Measurements from ENCODE around the gene GAB4. TPM values are rescaled to one million over a fixed set of nuclear protein-coding genes. Genes with fewer than 3 reads are reported as not detected.

GAB4 gene
- total RNA-seq (2021; fragmentation: NEBNext Ultra II Directional; extraction: Animal tissue kit (Norgen Biotek cat#: 25700)): not detected
- long read RNA-seq: 0 reads

GRCh38 chr22:17007852-17008731 is at the start of gene GAB4:
GAB4 (minus strand) TSS chr22:17008222; CDS start chr22:17008114, 108 bp downstream.
- DNase-seq: no peak
- Mint-ChIP-seq H3K4me3 (no peak within 1 kb of the TSS), H3K9me3 (peaks cover 45% of the 10 kb centered on the region), H3K4me1 (ENCODE audit: low read depth) (no peaks in the 10 kb centered on the region), H3K27me3 (ENCODE audit: insufficient read depth) (peaks cover 2% of the 10 kb centered on the region; the same call in 1 of the 2 replicates), H3K36me3 (ENCODE audit: low read depth) (no peaks in the 10 kb centered on the region), H3K27ac (no peak within 1 kb of the TSS)
- TF ChIP-seq, protein P1, sequence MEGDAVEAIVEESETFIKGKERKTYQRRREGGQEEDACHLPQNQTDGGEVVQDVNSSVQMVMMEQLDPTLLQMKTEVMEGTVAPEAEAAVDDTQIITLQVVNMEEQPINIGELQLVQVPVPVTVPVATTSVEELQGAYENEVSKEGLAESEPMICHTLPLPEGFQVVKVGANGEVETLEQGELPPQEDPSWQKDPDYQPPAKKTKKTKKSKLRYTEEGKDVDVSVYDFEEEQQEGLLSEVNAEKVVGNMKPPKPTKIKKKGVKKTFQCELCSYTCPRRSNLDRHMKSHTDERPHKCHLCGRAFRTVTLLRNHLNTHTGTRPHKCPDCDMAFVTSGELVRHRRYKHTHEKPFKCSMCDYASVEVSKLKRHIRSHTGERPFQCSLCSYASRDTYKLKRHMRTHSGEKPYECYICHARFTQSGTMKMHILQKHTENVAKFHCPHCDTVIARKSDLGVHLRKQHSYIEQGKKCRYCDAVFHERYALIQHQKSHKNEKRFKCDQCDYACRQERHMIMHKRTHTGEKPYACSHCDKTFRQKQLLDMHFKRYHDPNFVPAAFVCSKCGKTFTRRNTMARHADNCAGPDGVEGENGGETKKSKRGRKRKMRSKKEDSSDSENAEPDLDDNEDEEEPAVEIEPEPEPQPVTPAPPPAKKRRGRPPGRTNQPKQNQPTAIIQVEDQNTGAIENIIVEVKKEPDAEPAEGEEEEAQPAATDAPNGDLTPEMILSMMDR (IDR thresholded peaks at IDR 0.05): no peak

DNA sequence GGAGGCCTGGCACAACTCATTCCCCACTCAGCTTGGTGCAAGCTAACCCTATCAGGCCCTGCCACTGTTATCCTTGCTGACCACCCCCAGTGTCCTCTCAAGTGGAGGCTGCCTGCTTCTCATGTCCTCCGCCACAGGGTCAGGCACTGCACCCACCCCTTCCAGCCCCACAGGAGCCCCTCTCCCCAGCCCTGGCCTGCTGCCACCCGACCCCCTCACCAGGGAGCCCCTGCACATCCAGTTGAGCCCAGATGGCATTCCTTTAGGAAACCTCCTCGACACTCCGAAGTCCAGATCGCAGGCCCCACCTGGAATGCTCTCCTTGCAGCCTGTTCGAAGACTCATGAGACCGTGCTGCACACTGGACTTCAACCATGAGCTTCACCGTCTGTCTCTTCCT is 48.8 kb upstream of the GAB4 start:
- Mint-ChIP-seq H3K36me3 (ENCODE audit: low read depth) (no peaks in the 10 kb centered on the region), H3K4me3 (no peak overlapping the region), H3K9me3 (no peaks in the 10 kb centered on the region), H3K27ac (no peak overlapping the region), H3K27me3 (ENCODE audit: insufficient read depth) (peaks cover 2% of the 10 kb centered on the region; the same call in 1 of the 2 replicates), H3K4me1 (ENCODE audit: low read depth) (peaks cover 5% of the 10 kb centered on the region)
- TF ChIP-seq, protein P1 (IDR thresholded peaks at IDR 0.05): no peak
- DNase-seq: no peak

DNA sequence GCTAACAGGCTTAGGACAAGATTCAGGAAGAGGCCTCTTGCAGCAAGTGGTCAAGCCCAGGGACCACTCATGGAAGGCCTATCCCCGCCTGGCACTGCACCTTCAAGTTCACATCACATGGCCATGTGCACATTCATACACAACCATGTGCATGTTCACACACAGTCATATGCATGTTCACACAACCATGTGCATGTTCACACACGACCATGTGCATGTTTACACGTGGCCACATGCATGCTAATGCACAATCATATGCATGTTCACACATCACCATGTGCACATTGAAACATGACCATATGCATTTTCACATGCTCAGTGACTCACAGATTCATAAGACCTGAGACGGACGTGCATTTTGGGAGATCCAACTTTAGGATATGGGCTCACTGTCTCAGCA is 48.0 kb upstream of the GAB4 start:
- Mint-ChIP-seq H3K4me1 (ENCODE audit: low read depth) (peaks cover 5% of the 10 kb centered on the region), H3K4me3 (no peak overlapping the region), H3K27ac (no peak overlapping the region), H3K9me3 (no peaks in the 10 kb centered on the region), H3K36me3 (ENCODE audit: low read depth) (no peaks in the 10 kb centered on the region), H3K27me3 (ENCODE audit: insufficient read depth) (peaks cover 2% of the 10 kb centered on the region; the same call in 1 of the 2 replicates)
- no peak for DNase-seq
- TF ChIP-seq, protein P1 (IDR thresholded peaks at IDR 0.05): no peak

- no peaks in the 10 kb centered on the region for H3K4me1 Mint-ChIP-seq (ENCODE audit: low read depth)
- H3K27ac Mint-ChIP-seq: no peak overlapping the region
- DNase-seq: no peak
- H3K27me3 Mint-ChIP-seq (ENCODE audit: insufficient read depth): peaks cover 2% of the 10 kb centered on the region; the same call in 1 of the 2 replicates
- H3K4me3 Mint-ChIP-seq: no peak overlapping the region
- TF ChIP-seq, protein P1 (IDR thresholded peaks at IDR 0.05): no peak
- H3K36me3 Mint-ChIP-seq (ENCODE audit: low read depth): no peaks in the 10 kb centered on the region
- no peaks in the 10 kb centered on the region for H3K9me3 Mint-ChIP-seq
Measured at GRCh38 chr22:17047656-17048055, 39.6 kb upstream of the GAB4 start.

- DNase-seq: no peak
- Mint-ChIP-seq H3K27ac (no peak overlapping the region), H3K36me3 (ENCODE audit: low read depth) (no peaks in the 10 kb centered on the region), H3K4me3 (no peak overlapping the region), H3K4me1 (ENCODE audit: low read depth) (no peaks in the 10 kb centered on the region), H3K27me3 (ENCODE audit: insufficient read depth) (peaks cover 2% of the 10 kb centered on the region), H3K9me3 (no peaks in the 10 kb centered on the region)
- TF ChIP-seq, protein P1 (IDR thresholded peaks at IDR 0.05): no peak
Measured at GRCh38 chr22:17046566-17047348, 38.7 kb upstream of the GAB4 start.

All from HFFc6 (cell line).